A549 (cell line): ENCODE measurements around the gene MRPL58. TPM values are rescaled to one million over a fixed set of nuclear protein-coding genes. Genes with fewer than 3 reads are reported as not detected.

Experiments used
- ATAC-seq, 2 experiments: fragments of 200-7000 bp in 1 of 2; fragments of >200 bp in 1 of 2; cut with Nextera tagmentation in 1 of 2; cut with Tn5 transposase in 1 of 2; 3 replicates each; pipeline versions ENCODE4 v1.8.0 to v1.9.1; 2018 to 2020; ENCODE audit warnings: mild to moderate bottlenecking in 1 of 2, moderate library complexity in 1 of 2
- CTCF ChIA-PET: fragments of 300-600 bp; sonication (Branson Sonifier 250); formaldehyde crosslinking; extraction: SDS; loops from one replicate; lab custom pipeline; 2021; ENCODE audit warnings: antibody characterized with exemption, inconsistent platforms; lab: Yijun Ruan, JAX
- POLR2A ChIA-PET: fragments of 350-600 bp; formaldehyde crosslinking; extraction: SDS; loops from one replicate; lab custom pipeline; 2021; ENCODE audit warnings: antibody characterized with exemption, inconsistent platforms; lab: Yijun Ruan, JAX
- DNase-seq, 2 experiments: peaks; one replicate each; pipeline versions ENCODE4 v3.0.0 to v3.0.0-alpha.2; 2011 to 2016; ENCODE audit warnings: low read depth in 1 of 2, low spot score in 1 of 2
- FAIRE-seq: peaks from 2 replicates; lab custom pipeline; 2011; peaks lifted over from hg19 to GRCh38; lab: Jason Lieb, UNC
- H3K27ac ChIP-seq, 2 experiments: fragments of >200 bp; sonication (Bioruptor Twin); formaldehyde crosslinking; 3 replicates each; pipeline ENCODE4 v1.5.1; 2016 to 2017
- H3K4me1 ChIP-seq: fragments of >200 bp; sonication (Bioruptor Twin); formaldehyde crosslinking; 3 replicates; pipeline ENCODE4 v1.6.1; 2016
- H3K4me2 ChIP-seq: fragments of >200 bp; sonication (Bioruptor Twin); formaldehyde crosslinking; 3 replicates; pipeline ENCODE4 v1.6.1; 2016
- H3K4me3 ChIP-seq: fragments of >200 bp; sonication (Bioruptor Twin); formaldehyde crosslinking; 3 replicates; pipeline ENCODE4 v1.5.1; 2016
- H3K9me3 ChIP-seq: fragments of >200 bp; sonication (Bioruptor Twin); formaldehyde crosslinking; 3 replicates; pipeline ENCODE4 v1.6.1; 2016
- CBX8 ChIP-seq: fragments of 200-600 bp; sonication (generic); IDR thresholded peaks from 2 replicates; pipeline ENCODE4 v1.6.1; 2016
- CHD2 ChIP-seq: fragments of 150-350 bp; IDR thresholded peaks from 2 replicates; pipeline ENCODE4 v1.6.1; 2014; ENCODE audit warnings: low read length; ENCODE audit not compliant: partially characterized antibody
- CTCF ChIP-seq: fragments of >200 bp; sonication (Bioruptor Twin); formaldehyde crosslinking; IDR thresholded peaks from 3 replicates; pipeline ENCODE4 v1.5.1; 2016
- E2F6 ChIP-seq: IDR thresholded peaks from 2 replicates; pipeline ENCODE4 v1.6.1; 2012; ENCODE audit warnings: low read depth, borderline replicate concordance
- EHF ChIP-seq: fragments of 250-450 bp; sonication (Bioruptor Pico); IDR thresholded peaks from 2 replicates; pipeline ENCODE4 v1.5.0; 2020; ENCODE audit warnings: mild to moderate bottlenecking
- FOSL2 ChIP-seq, 2 experiments: fragments of 450-650 bp in 1 of 2; fragments of >200 bp in 1 of 2; sonication (Bioruptor Twin) in 1 of 2; formaldehyde crosslinking; IDR thresholded peaks; 2 replicates each; pipeline versions ENCODE4 v1.5.0 to v1.6.1; 2016 to 2020; ENCODE audit warnings: mild to moderate bottlenecking in 1 of 2, moderate library complexity in 1 of 2
- GATA3 ChIP-seq: IDR thresholded peaks from 2 replicates; pipeline ENCODE4 v1.6.1; 2012; ENCODE audit warnings: borderline replicate concordance
- HDAC2 ChIP-seq: fragments of 200-600 bp; sonication (generic); IDR thresholded peaks from 2 replicates; pipeline ENCODE4 v1.6.1; 2016
- HEYL ChIP-seq: fragments of 250-450 bp; sonication (Bioruptor Pico); IDR thresholded peaks from 2 replicates; pipeline ENCODE4 v1.8.0; 2021; ENCODE audit warnings: mild to moderate bottlenecking, moderate library complexity
- HOXA7 ChIP-seq: fragments of 250-450 bp; sonication (Bioruptor Pico); IDR thresholded peaks from 2 replicates; pipeline ENCODE4 v1.5.0; 2020; ENCODE audit warnings: mild to moderate bottlenecking, moderate library complexity
- HOXB13 ChIP-seq: fragments of 250-450 bp; sonication (Bioruptor Pico); IDR thresholded peaks from 2 replicates; pipeline ENCODE4 v1.5.0; 2020; ENCODE audit warnings: low read depth, mild to moderate bottlenecking, moderate library complexity
- JUN ChIP-seq, 2 experiments: fragments of >200 bp; sonication (Bioruptor Twin); formaldehyde crosslinking; IDR thresholded peaks; 2 replicates in 1 of 2; 3 replicates in 1 of 2; pipeline ENCODE4 v1.6.1; 2016 to 2017
- KDM1A ChIP-seq: fragments of 200-600 bp; sonication (generic); IDR thresholded peaks from 2 replicates; pipeline ENCODE4 v1.6.1; 2016; ENCODE audit warnings: low read depth, mild to moderate bottlenecking
- MAZ ChIP-seq: fragments of 150-350 bp; IDR thresholded peaks from 2 replicates; pipeline ENCODE4 v1.6.1; 2014; ENCODE audit warnings: antibody characterized with exemption, low read depth, low read length, borderline replicate concordance
- NFE2L2 ChIP-seq: fragments of 150-350 bp; conservative IDR thresholded peaks from 2 replicates; pipeline ENCODE4 v1.6.1; 2014; ENCODE audit warnings: low read length
- NPAS2 ChIP-seq: fragments of 250-450 bp; sonication (Bioruptor Pico); IDR thresholded peaks from 2 replicates; pipeline ENCODE4 v1.8.0; 2022; ENCODE audit warnings: mild to moderate bottlenecking, moderate library complexity, borderline replicate concordance
- POLR2A ChIP-seq: IDR thresholded peaks from 2 replicates; pipeline ENCODE4 v1.6.1; 2012; ENCODE audit warnings: mild to moderate bottlenecking, low read length
- POLR2AphosphoS2 ChIP-seq: conservative IDR thresholded peaks from 2 replicates; pipeline ENCODE4 v1.6.1; 2012; ENCODE audit warnings: low read length, improper control_type of control experiment, inconsistent platforms
- RAD21 ChIP-seq, 2 experiments: fragments of >200 bp in 1 of 2; sonication (Bioruptor Twin) in 1 of 2; formaldehyde crosslinking in 1 of 2; IDR thresholded peaks in 1 of 2; conservative IDR thresholded peaks in 1 of 2; 2 replicates in 1 of 2; 3 replicates in 1 of 2; pipeline ENCODE4 v1.6.1; 2012 to 2018; ENCODE audit warnings: inconsistent platforms in 1 of 2
- RFX5 ChIP-seq: fragments of 450-650 bp; IDR thresholded peaks from 2 replicates; pipeline ENCODE4 v1.7.1; 2014; ENCODE audit warnings: antibody characterized with exemption, mild to moderate bottlenecking, moderate library complexity
- SMC3 ChIP-seq: fragments of >200 bp; sonication (Bioruptor Twin); formaldehyde crosslinking; IDR thresholded peaks from 3 replicates; pipeline ENCODE4 v1.6.1; 2018; ENCODE audit warnings: inconsistent platforms
- USF2 ChIP-seq: fragments of 450-650 bp; IDR thresholded peaks from 2 replicates; pipeline ENCODE4 v1.6.1; 2014; ENCODE audit warnings: antibody characterized with exemption
- ZC3H11A ChIP-seq: fragments of 450-650 bp; IDR thresholded peaks from 2 replicates; pipeline ENCODE4 v1.6.1; 2014; ENCODE audit warnings: antibody characterized with exemption, mild to moderate bottlenecking
- ZFP36 ChIP-seq: fragments of 450-650 bp; IDR thresholded peaks from 2 replicates; pipeline ENCODE4 v1.6.1; 2014; ENCODE audit warnings: borderline replicate concordance; ENCODE audit not compliant: partially characterized antibody
- ZNF302 ChIP-seq: fragments of 250-450 bp; sonication (Bioruptor Pico); IDR thresholded peaks from 2 replicates; pipeline ENCODE4 v1.9.0; 2021; ENCODE audit warnings: inconsistent platforms, mild to moderate bottlenecking, moderate library complexity
- WGBS: methylation state at CpG from one replicate; pipeline ENCODE4 v1.1.6; 2017; ENCODE audit errors: missing lambda C conversion rate; 5-methylcytosine and 5-hydroxymethylcytosine counted together
- polyA plus RNA-seq, 4 experiments: library from polyadenylated mRNA; depleted of rRNA in 3 of 4; stranded (reverse); fragments of >200 nt; fragmentation: RNase III in 1 of 4; extraction: RNeasy Plus Mini Kit Qiagen cat#74134 plus additional on column Dnase treatment in 1 of 4; gene quantifications; 2 replicates in 3 of 4; 3 replicates in 1 of 4; pipeline ENCODE4 v1.2.3, GENCODE V29; 2011 to 2017

MRPL58 gene
- polyA plus RNA-seq, 2 of the 4 experiments (the other 2 are of a cell fraction), result 89.4 to 127 TPM

GRCh38 chr17:75061055-75061438, 48.6 kb downstream of the MRPL58 start:
- no peak for DNase-seq
- WGBS, result 95% methylated on average over 10 of the region's 10 CpGs
- no peak for ATAC-seq
- ChIA-PET POLR2A (interaction anchor here (1.1 kb wide), 1 partner anchor 94 kb away, joined by 4 read pairs; the partner anchor contains the start of gene JPT1), CTCF (interaction anchor here (0.6 to 81.8 kb wide), 18 partner anchors 12 to 228 kb away, joined by 3 to 3429 read pairs (median 8); partner anchors contain the start of genes ARMC7, MIF4GD, NT5C and SLC16A5)
- no peak overlapping the region for H3K4me2 ChIP-seq
- no peak for TF ChIP-seq GATA3
- no peak for TF ChIP-seq POLR2A
- no peak for TF ChIP-seq FOSL2 (IDR thresholded peaks at IDR 0.05)
- no peak for TF ChIP-seq FOSL2 (CRISPR knock-in tag; IDR thresholded peaks at IDR 0.05)
- TF ChIP-seq HDAC2, result no peak
- no peak for TF ChIP-seq RAD21 (conservative IDR thresholded peaks at IDR 0.05 in 1 of 2, IDR thresholded peaks at IDR 0.05 in 1 of 2)
- TF ChIP-seq SMC3, result no peak
- TF ChIP-seq POLR2AphosphoS2, result no peak
- no peak for TF ChIP-seq CHD2
- TF ChIP-seq HOXA7 (CRISPR knock-in tag), result no peak
- no peak for TF ChIP-seq NPAS2 (CRISPR knock-in tag)
- TF ChIP-seq CTCF, result no peak
- no peak for TF ChIP-seq RFX5
- FAIRE-seq, result no peak
- H3K4me1 ChIP-seq, result no peaks in the 10 kb centered on the region
- H3K4me3 ChIP-seq, result no peak overlapping the region
- no peaks in the 10 kb centered on the region for H3K9me3 ChIP-seq
- H3K27ac ChIP-seq, result no peak overlapping the region

- TF ChIP-seq HOXA7 (CRISPR knock-in tag) (no peak), NPAS2 (CRISPR knock-in tag) (no peak), EHF (CRISPR knock-in tag) (no peak), ZNF302 (CRISPR knock-in tag) (no peak), CBX8 (no peak), ZC3H11A (no peak), NFE2L2 (no peak), E2F6 (no peak), JUN (IDR thresholded peaks at IDR 0.05) (no peak), ZFP36 (no peak), USF2 (no peak), MAZ (no peak)
- CTCF ChIA-PET, result interaction anchor here (0.8 to 81.8 kb wide), 11 partner anchors 13 to 227 kb away, joined by 3 to 3429 read pairs (median 27); partner anchors contain the start of genes ARMC7, MIF4GD, NT5C and SLC16A5
- 96% methylated on average over 8 of the region's 8 CpGs for WGBS
- ATAC-seq (no peak), FAIRE-seq (no peak), DNase-seq (no peak)
- POLR2A ChIA-PET, result no interaction called here
- Histone ChIP-seq H3K27ac (no peak overlapping the region), H3K9me3 (no peaks in the 10 kb centered on the region), H3K4me3 (no peak overlapping the region), H3K4me2 (no peak overlapping the region), H3K4me1 (no peaks in the 10 kb centered on the region)
Observed at GRCh38 chr17:75061618-75062017, 49.1 kb downstream of the MRPL58 start.

GRCh38 chr17:75063201-75063600, 50.7 kb downstream of the MRPL58 start:
- no peak for FAIRE-seq
- ChIA-PET POLR2A (interaction anchor here (1.1 kb wide), 1 partner anchor 91 kb away, joined by 4 read pairs; the partner anchor contains the start of gene JPT1), CTCF (interaction anchor here (0.6 to 81.8 kb wide), 11 partner anchors 10 to 339 kb away, joined by 3 to 3429 read pairs (median 4); partner anchors contain the start of genes ARMC7, ATP5PD, KCTD2 and NT5C)
- H3K4me3 ChIP-seq, result no peak overlapping the region
- no peak for DNase-seq
- H3K4me1 ChIP-seq, result no peaks in the 10 kb centered on the region
- no peak overlapping the region for H3K4me2 ChIP-seq
- H3K27ac ChIP-seq, result no peak overlapping the region
- peak; percentile 7 to 26; a peak in 1 of 6 replicates for ATAC-seq
- 88% methylated on average over 13 of the region's 13 CpGs for WGBS
- no peak for TF ChIP-seq KDM1A
- no peak for TF ChIP-seq CHD2
- TF ChIP-seq HEYL (CRISPR knock-in tag), result no peak
- TF ChIP-seq HOXB13, result no peak
- no peak for TF ChIP-seq NFE2L2
- no peak for TF ChIP-seq EHF (CRISPR knock-in tag)
- no peak for TF ChIP-seq HOXA7 (CRISPR knock-in tag)
- TF ChIP-seq RFX5, result no peak
- TF ChIP-seq, all 56 proteins: peak for 0
- no peaks in the 10 kb centered on the region for H3K9me3 ChIP-seq
